HepG2 (cell line): ENCODE data around the gene PARN. TPM values are rescaled to one million over a fixed set of nuclear protein-coding genes. Genes with fewer than 3 reads are reported as not detected.

Source experiments
- AHR ChIP-seq: IDR thresholded peaks from 2 replicates; pipeline ENCODE4 v1.6.1; 2018; ENCODE audit warnings: missing genetic modification reagents, missing compliant biosample characterization
- CAMTA2 ChIP-seq: sonication (generic); formaldehyde crosslinking; IDR thresholded peaks from 2 replicates; pipeline ENCODE4 v1.4.0; 2020; ENCODE audit warnings: mild to moderate bottlenecking, missing genetic modification reagents, borderline replicate concordance
- FOXO1 ChIP-seq: sonication (generic); formaldehyde crosslinking; IDR thresholded peaks from 2 replicates; pipeline ENCODE4 v1.4.0; 2020; ENCODE audit warnings: missing genetic modification reagents
- GATA4 ChIP-seq: sonication (generic); IDR thresholded peaks from 2 replicates; pipeline ENCODE4 v1.6.1; 2016; ENCODE audit warnings: antibody characterized with exemption, low read depth, borderline replicate concordance
- HOXA5 ChIP-seq: sonication (generic); formaldehyde crosslinking; IDR thresholded peaks from 2 replicates; pipeline ENCODE4 v1.4.0; 2020; ENCODE audit warnings: missing genetic modification reagents
- MEF2D ChIP-seq: sonication (generic); formaldehyde crosslinking; IDR thresholded peaks from 2 replicates; pipeline ENCODE4 v1.5.1; 2020; ENCODE audit warnings: mild to moderate bottlenecking, missing genetic modification reagents
- RXRB ChIP-seq: IDR thresholded peaks from 2 replicates; pipeline ENCODE4 v1.6.1; 2016; ENCODE audit warnings: borderline replicate concordance, missing genetic modification reagents, missing compliant biosample characterization
- SAFB2 ChIP-seq: sonication (generic); formaldehyde crosslinking; IDR thresholded peaks from 2 replicates; pipeline ENCODE4 v1.5.1; 2020; ENCODE audit warnings: missing genetic modification reagents, low read depth, mild to moderate bottlenecking, borderline replicate concordance
- SATB2 ChIP-seq: sonication (generic); formaldehyde crosslinking; IDR thresholded peaks from 2 replicates; pipeline ENCODE4 v1.5.0; 2020; ENCODE audit warnings: missing genetic modification reagents
- TEAD2 ChIP-seq: sonication (generic); formaldehyde crosslinking; IDR thresholded peaks from 2 replicates; pipeline ENCODE4 v1.9.0; 2021; ENCODE audit warnings: missing genetic modification reagents
- TRIM24 ChIP-seq: sonication (generic); formaldehyde crosslinking; IDR thresholded peaks from 2 replicates; pipeline ENCODE4 v1.8.0; 2022; ENCODE audit warnings: mild to moderate bottlenecking, missing genetic modification reagents
- ZBTB7B ChIP-seq: sonication (generic); formaldehyde crosslinking; IDR thresholded peaks from 2 replicates; pipeline ENCODE4 v1.4.0; 2020; ENCODE audit warnings: missing genetic modification reagents
- ZNF251 ChIP-seq: sonication (generic); formaldehyde crosslinking; IDR thresholded peaks from 2 replicates; pipeline ENCODE4 v1.9.0; 2021; ENCODE audit warnings: mild to moderate bottlenecking, missing genetic modification reagents
- ZNF264 ChIP-seq: sonication (generic); formaldehyde crosslinking; IDR thresholded peaks from 2 replicates; pipeline ENCODE4 v1.4.0; 2020; ENCODE audit warnings: missing genetic modification reagents
- ZNF280B ChIP-seq: sonication (generic); formaldehyde crosslinking; IDR thresholded peaks from 2 replicates; pipeline ENCODE4 v1.5.0; 2020; ENCODE audit warnings: missing genetic modification reagents, mild to moderate bottlenecking, borderline replicate concordance
- ZNF350 ChIP-seq: sonication (generic); formaldehyde crosslinking; IDR thresholded peaks from 2 replicates; pipeline ENCODE4 v1.4.0; 2020; ENCODE audit warnings: mild to moderate bottlenecking, low read depth, missing genetic modification reagents, borderline replicate concordance
- ZNF44 ChIP-seq: sonication (generic); formaldehyde crosslinking; IDR thresholded peaks from 2 replicates; pipeline ENCODE4 v1.5.1; 2020; ENCODE audit warnings: mild to moderate bottlenecking, missing genetic modification reagents
- ZNF543 ChIP-seq: sonication (generic); formaldehyde crosslinking; IDR thresholded peaks from 2 replicates; pipeline ENCODE4 v1.4.0; 2020; ENCODE audit warnings: mild to moderate bottlenecking, missing genetic modification reagents
- ZNF788 ChIP-seq: sonication (generic); formaldehyde crosslinking; IDR thresholded peaks from 2 replicates; pipeline ENCODE4 v1.5.0; 2020; ENCODE audit warnings: mild to moderate bottlenecking, missing genetic modification reagents, borderline replicate concordance
- polyA plus RNA-seq, 8 experiments: library from polyadenylated mRNA; depleted of rRNA in 3 of 8; stranded (reverse) in 7 of 8; unstranded in 1 of 8; fragments of >200 nt; fragmentation: Illumina TruSeq in 4 of 8; extraction: Trizol in 4 of 8; gene quantifications; 2 replicates each; pipeline versions ENCODE4 v1.2.1 to v1.2.3, GENCODE V29; 2011 to 2016; ENCODE audit warnings: low read depth in 4 of 8, missing spikeins in 1 of 8, mixed read lengths in 1 of 8; ENCODE audit not compliant: insufficient read depth in 1 of 8
- total RNA-seq, 5 experiments: library from RNA; depleted of rRNA; stranded (reverse); fragments of >200 nt; fragmentation: Illumina TruSeq; extraction: Trizol; gene quantifications; 2 replicates each; pipeline ENCODE4 v1.2.3, GENCODE V29; 2016; ENCODE audit warnings: low read depth in 1 of 5
- TF ChIP-seq, protein P1 (sequence below): sonication (generic); formaldehyde crosslinking; IDR thresholded peaks from 2 replicates; pipeline ENCODE4 v1.8.0; 2022; ENCODE audit warnings: mild to moderate bottlenecking, missing genetic modification reagents, moderate library complexity
- TF ChIP-seq, protein P2 (sequence below): IDR thresholded peaks from 2 replicates; pipeline ENCODE4 v1.6.1; 2016; ENCODE audit warnings: missing biosample characterization, missing genetic modification reagents, low read depth
- TF ChIP-seq, protein P3 (sequence below): sonication (generic); formaldehyde crosslinking; IDR thresholded peaks from 2 replicates; pipeline ENCODE4 v1.5.0; 2020; ENCODE audit warnings: missing genetic modification reagents
- TF ChIP-seq, protein P4 (sequence below): sonication (generic); formaldehyde crosslinking; conservative IDR thresholded peaks from 2 replicates; pipeline ENCODE4 v1.4.0; 2020; ENCODE audit warnings: missing genetic modification reagents

PARN gene
- total and polyA plus RNA-seq, 2 of the 13 experiments (the other 11 are each of a cell fraction or from before 2014, with no cell fraction given) = 13.3 to 47.6 TPM

DNA sequence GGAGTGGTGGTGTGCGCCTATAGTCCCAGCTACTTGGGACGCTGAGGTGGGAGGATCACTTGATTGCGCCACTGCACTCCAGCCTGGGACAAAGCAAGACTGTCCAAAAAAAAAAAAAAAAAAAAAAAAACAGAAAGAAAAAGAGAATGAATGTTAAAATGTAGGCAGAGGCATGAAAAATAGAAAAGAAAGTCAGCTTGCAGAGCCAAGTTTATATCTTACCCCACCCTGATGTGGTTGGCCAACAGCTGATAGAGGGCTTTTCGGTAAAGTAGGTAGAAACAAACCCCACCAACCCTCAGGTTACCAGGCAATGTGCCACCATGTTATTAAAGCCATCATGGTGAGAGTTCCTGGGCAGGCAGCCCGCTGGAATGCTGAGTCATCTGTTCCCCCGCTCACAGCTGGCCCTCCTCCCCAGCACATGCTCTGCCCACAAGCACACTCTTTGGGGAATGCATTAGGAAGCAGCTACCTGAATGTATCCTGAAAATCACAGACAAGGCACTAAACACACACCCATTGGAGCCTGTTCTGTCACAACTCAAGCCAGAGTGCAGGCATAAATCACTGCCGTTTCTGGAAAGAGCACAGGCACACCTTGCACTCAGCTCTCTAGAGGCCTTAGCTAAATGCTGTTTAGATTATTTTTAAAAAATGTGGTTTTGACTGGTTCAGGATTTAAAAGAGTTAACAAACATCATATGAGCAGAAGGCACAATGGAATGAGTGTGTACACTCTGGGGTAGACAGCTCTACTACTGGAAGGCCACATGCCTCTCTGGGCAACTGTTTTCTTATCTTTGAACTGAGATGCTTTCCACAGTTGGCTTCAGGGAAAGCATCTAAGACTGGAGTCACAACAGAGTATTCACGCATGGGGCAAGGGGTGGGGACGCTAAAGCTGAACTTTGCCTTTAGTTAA is 128.5 kb downstream of the PARN start (continued):
- TF ChIP-seq ZNF280B (CRISPR knock-in tag) (no peak), MEF2D (CRISPR knock-in tag) (peak; percentile 39; the same call in 1 of the 2 replicates), ZNF350 (CRISPR knock-in tag) (peak; percentile 88), TEAD2 (CRISPR knock-in tag) (no peak), ZNF251 (CRISPR knock-in tag) (no peak), ZNF264 (CRISPR knock-in tag) (no peak), FOXO1 (peak; percentile 52), SAFB2 (CRISPR knock-in tag) (no peak), SATB2 (no peak), ZNF788 (CRISPR knock-in tag) (peak; percentile 83; the same call in 1 of the 2 replicates), TRIM24 (CRISPR knock-in tag) (no peak), ZNF44 (CRISPR knock-in tag) (peak; percentile 79; the same call in 1 of the 2 replicates), AHR (no peak), ZNF543 (no peak), HOXA5 (CRISPR knock-in tag) (peak; percentile 55; the same call in 1 of the 2 replicates), RXRB (CRISPR knock-in tag) (peak; percentile 22; the same call in 1 of the 2 replicates), GATA4 (no peak), CAMTA2 (no peak), ZBTB7B (CRISPR knock-in tag) (peak; percentile 22; the same call in 1 of the 2 replicates)
- TF ChIP-seq, protein P1, sequence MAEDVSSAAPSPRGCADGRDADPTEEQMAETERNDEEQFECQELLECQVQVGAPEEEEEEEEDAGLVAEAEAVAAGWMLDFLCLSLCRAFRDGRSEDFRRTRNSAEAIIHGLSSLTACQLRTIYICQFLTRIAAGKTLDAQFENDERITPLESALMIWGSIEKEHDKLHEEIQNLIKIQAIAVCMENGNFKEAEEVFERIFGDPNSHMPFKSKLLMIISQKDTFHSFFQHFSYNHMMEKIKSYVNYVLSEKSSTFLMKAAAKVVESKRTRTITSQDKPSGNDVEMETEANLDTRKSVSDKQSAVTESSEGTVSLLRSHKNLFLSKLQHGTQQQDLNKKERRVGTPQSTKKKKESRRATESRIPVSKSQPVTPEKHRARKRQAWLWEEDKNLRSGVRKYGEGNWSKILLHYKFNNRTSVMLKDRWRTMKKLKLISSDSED (CRISPR knock-in tag) = no peak
- TF ChIP-seq, protein P2, sequence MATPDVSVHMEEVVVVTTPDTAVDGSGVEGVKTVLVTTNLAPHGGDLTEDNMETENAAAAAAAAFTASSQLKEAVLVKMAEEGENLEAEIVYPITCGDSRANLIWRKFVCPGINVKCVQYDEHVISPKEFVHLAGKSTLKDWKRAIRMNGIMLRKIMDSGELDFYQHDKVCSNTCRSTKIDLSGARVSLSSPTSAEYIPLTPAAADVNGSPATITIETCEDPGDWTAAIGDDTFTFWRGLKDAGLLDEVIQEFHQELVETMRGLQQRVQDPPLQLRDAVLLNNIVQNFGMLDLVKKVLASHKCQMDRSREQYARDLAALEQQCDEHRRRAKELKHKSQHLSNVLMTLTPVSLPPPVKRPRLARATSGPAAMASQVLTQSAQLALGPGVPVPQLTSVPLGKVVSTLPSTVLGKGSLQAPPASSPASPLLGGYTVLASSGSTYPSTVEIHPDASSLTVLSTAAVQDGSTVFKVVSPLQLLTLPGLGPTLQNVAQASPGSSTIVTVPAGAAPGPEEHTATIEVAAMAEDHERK = no peak
- TF ChIP-seq, protein P3, sequence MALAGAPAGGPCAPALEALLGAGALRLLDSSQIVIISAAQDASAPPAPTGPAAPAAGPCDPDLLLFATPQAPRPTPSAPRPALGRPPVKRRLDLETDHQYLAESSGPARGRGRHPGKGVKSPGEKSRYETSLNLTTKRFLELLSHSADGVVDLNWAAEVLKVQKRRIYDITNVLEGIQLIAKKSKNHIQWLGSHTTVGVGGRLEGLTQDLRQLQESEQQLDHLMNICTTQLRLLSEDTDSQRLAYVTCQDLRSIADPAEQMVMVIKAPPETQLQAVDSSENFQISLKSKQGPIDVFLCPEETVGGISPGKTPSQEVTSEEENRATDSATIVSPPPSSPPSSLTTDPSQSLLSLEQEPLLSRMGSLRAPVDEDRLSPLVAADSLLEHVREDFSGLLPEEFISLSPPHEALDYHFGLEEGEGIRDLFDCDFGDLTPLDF (CRISPR knock-in tag) = no peak
- TF ChIP-seq, protein P4, sequence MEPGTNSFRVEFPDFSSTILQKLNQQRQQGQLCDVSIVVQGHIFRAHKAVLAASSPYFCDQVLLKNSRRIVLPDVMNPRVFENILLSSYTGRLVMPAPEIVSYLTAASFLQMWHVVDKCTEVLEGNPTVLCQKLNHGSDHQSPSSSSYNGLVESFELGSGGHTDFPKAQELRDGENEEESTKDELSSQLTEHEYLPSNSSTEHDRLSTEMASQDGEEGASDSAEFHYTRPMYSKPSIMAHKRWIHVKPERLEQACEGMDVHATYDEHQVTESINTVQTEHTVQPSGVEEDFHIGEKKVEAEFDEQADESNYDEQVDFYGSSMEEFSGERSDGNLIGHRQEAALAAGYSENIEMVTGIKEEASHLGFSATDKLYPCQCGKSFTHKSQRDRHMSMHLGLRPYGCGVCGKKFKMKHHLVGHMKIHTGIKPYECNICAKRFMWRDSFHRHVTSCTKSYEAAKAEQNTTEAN (CRISPR knock-in tag) = peak; percentile 90
